NCI-H1417 (cell line): ENCODE measurements around the gene KLF13.
A peak's percentile ranks its signal among the peaks of the same experiment; 100 is the strongest.
"Not testable (repeated sequence)": the region's sequence is repeated elsewhere in the genome, so short reads cannot be mapped to it uniquely, and the experiment has no call there.

Source experiments
- DNase-seq, 3 experiments: peaks; one replicate each; lab custom pipeline; 2025; lab: John Stamatoyannopoulos, UW

The KLF13 gene

DNA sequence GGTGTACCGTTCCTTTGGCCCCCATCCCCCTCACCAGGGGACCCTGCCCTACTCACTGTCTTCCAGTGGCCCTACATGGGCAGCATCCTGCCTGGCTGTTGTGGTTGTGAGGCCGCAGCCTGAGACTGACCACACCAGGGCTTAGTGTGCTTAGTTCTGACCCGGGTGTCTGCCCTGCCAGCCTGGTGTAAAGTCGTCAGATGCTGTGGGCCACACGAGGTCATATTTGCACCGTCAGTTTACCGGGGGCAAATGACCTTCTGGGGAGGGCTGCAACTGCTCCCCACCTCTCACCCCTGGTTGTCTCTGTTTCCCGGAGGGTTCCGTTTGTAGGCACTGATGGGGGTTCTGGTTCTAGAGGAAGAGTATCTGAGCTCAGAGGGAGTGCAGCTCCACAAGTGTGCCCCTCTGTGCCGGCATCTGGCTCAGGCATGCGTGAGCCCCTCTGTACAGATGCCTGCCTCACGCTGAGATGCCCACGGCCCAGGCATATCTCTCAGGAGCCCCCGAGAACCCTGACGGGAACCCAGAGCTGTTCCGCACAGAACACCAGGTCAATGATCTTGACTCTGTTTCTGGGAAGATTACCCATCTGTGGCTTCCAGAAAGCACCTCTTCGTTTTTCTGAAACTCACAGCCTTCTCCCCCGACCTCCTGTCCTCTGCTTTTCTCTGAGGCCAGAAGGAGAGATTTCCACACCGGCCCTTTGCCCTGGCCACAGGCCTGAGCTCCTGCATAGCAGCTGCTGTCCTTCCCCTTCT, 19.2 kb downstream of the KLF13 start:
- DNase-seq = no peak

DNA sequence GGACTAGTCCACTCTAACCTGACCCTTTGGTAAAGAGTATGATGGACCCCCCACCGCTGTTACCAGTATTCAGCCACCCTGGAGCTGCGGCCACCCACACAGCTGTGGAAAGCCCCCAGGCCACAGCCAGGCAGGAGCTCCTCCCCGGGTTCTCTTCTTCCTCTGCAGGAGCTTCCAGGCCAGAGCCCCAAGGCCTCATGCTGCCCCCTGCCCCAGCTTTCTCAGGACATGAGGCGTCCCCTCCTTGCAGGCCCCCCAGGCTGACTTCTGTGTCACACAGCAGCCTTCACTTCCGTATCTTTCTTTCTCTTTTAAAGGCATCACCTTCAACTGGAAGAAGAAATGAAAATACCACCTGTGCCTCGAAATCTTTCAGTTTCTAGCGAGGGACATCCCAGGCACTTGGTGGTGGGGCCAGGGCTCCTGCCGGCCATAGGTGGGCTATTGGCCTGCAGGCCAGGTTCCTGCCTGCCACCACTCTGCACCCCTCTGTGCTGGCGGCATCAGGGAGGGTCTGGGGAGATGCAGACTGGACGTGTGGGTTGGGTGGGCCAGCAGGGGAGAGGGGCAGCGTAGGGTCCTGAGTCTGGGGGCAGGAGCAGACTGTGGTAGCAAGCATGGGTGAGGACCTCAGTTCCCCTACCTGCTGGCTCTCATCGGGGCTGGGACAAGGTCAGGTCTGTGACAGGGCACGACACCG, 19.9 kb downstream of the KLF13 start:
- no peak for DNase-seq

DNA sequence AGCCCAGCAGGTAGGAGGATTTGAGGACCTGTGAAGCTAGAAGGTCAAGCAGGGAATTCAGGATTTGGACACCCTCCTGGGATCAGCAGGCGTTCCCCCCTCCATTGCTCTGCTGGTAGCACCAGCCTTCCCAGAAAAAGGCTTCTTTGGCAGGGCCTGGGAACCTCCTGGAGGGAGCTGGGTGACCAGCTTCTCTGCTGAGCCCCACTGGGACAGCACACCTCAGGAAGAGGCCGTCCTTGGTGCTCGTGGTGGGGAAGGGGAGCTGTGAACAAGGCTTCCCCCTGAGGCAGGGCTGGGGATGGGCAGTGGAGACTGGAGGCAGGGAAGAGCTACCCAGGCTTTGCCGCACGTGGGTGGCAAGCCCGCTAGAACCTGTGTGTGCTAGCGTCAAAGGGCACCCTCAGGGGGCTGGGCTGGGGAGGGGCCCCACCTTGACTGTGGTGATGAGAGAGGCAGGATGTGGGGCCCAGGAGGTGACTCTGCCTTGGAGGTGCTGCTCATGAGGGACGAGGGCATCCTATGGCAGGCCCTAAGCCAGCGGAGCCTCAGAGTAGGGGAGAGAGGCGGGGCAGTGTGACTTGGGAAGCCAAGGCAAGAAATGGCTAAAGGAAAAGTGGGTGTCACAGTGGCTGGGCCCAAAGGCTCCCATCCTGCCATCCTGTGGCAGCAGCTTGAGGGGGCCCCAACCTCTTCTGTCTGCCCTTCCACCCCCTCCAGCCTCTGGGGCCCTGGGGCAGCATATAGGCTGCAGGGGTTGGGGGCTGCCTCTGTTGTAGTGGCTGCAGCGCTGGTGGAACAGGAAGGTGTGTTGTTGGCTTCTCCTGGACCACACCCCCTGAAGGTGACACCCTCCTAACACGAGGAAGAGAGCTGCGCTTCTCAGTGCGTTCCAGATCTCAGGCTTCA, 20.7 kb downstream of the KLF13 start:
- no peak for DNase-seq

DNA sequence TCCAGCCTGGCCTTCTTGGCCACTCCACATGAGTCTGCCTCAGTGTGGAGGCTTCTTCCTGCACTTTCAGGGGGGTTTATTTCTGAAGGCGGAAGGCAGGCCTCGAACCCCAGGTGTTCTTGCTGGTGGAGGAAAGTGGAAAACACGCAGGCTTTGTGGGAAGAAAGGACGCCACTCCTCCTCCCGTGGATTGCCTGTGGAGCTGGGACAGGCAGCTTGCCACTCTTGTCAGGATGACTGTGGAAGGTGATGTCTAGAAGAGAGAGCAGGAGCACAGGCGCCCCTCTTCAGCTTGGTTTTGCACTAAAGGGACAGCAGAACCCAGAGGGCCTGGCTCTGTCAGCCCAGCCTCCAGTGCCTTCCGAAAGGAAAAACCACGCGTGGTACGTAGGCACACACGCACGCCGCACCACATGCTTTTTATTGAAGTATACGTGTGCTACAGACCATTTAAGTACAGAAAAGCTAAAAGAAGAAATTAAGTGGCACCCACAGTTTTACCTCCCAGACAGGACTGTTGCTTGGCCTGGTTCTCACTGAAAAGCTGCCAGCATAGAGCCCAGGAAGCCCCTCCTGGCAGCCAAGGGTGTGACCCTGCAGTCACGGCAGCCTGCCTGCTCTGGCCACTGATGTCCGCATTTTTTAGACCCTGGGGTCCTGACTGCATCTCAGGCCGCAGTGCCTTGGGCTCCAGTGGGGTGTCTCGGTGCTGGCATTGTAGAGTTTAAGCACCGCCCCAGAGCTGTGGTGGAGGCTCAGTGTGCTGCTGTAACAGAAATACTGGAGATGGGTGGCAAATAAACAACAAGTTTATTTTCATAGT, 21.6 kb downstream of the KLF13 start:
- no peak for DNase-seq

DNA sequence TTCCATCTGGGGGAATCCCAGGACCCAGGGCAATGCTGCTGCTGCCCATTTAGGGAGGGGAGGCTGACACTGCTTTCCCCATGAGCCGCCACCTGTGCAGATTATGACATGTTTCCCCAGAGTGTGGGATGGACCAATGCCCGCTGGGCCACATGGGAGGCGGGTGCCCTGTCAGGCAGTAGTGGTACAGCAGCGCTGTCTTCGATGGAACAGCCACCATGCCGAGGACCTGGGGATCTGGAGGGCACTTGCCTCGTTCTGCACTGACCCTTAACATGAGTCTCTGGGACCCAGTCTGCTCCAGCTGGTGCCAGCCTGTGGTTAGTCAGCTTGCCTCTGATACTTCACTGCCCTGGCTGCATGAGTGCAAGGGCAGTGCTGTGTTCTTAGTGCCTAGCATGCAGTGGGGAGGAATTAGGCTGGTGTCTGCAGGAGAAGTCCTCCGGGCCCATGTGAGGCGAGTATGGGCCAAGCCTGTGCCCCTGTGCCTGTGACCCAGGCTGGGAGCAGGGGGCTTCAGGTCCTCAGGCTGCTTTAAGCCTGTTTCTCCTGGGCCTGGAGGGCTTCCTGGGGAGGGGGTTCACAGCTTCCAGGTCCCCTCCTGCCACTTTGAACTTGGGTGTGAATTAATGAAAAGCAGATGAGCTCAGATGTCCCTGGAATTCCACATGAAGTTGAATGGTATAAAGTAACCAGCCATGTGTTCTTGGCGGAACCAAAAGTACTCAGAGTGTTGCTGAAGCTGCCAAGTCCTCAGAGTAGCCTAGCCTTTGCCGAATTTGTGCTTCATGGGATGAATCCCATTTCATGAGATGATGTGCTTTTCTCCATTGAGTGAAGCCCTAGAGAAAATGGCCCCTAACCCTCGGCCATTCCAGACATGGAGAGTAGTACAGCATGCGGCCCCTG, 22.9 kb downstream of the KLF13 start:
- no peak for DNase-seq

DNA sequence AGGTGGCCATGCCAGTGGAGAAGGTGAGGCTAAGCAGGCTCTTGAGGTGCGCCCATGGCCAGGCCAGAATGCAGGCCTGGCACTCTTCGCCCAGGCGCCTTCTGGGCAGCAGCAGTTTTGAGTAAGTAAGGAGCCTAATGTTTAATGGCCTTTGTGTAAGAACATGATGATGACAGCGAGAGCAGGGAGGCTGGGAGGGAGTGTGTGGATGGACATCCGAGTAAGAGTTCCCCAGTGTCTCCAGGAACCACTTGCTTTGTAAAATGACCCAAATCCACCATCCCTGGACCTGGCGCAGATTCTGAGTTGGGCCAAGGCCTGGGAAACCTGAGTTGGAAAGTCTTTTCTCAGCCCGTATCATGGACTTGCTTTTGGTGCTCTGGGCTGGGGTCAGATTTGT, 24.1 kb downstream of the KLF13 start:
- no peak for DNase-seq

DNA sequence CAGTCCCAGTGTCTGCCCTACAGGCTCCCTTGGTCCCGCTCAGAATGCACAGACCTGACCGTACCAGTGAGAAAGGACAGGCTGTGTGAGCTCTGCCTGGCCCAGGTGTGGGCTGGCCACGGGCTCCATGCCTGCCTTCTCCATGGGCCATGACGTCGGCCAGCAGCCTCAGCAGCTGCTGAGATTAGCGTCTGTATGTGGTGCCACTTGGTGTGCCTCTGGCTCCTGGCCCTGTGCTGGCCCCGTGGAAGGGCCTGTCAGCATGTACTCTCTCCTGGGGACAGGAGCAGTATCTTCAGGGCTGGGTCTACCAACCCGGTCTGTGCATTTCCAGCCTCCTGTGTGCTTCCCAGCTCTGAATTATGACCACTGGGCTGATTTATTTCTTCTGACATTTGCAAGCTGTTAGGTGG, 25.7 kb downstream of the KLF13 start:
- DNase-seq = peak in 1 of 3 experiments; percentile 59

DNA sequence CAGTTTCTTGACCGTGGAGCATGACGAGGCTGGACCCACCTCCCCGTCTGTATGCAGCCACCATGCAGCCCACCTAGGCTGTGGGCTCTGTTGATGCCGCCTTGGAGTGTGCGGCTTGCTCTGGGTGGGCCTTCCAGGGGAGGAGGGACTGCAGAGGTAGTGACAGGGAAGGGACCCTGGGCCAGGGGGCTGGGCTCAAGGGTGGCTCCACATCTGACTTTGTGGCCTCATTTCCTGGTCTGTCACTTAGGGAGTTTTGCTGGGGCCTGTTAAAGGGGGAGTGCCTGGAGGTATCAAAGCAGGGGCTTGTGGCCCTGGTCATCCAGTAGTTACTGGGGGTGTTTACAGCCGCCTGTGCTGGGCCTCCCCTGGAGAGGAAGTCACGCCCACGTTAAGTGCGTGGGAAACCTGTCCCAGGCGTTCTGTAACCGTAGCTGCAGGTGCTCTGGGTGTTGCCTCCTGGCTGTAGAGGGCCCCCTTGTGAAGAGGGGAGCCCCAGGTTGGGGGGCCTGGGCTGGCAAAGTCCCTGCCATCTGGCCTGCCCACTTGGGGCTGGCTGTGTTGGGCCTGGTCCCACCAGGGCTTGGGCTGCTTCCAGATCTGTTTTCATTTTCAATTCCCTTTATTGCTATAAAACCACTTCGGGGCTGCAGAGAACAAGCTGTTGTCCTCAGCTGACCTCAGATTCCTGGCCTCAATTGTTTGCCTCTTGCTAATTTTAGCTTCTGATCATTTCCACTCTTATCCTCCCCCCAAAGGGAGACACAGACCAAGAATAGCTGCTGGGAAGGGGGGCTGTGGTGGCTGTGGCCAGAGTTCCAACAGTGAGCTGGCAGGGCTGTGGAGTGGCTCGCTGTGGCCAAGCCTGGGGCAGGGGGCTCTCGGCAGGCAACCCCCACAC, 26.5 kb downstream of the KLF13 start:
- peak; percentile 48 to 90 (median 78) for DNase-seq

DNA sequence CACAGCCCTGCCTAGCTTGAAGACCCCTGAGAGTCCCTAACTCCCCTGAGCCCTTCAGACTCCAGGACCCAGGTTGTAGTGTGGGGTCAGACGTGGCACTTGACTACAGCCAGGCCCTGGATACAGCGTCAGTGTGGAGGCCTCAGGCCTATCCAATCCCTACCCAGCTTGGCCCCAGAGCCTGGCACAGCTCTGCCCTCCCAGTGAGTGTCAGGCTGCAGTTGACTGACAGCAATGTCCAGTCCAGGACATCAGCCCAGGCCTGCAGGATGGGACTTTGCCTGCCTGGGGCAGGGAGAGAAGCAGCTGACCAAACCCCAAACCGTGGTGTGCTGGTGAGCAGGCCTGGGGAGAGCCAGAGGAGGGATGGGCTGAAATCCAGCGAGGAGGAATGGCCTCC, 27.3 kb downstream of the KLF13 start:
- peak in 2 of 3 experiments; percentile 42 to 63 for DNase-seq

DNA sequence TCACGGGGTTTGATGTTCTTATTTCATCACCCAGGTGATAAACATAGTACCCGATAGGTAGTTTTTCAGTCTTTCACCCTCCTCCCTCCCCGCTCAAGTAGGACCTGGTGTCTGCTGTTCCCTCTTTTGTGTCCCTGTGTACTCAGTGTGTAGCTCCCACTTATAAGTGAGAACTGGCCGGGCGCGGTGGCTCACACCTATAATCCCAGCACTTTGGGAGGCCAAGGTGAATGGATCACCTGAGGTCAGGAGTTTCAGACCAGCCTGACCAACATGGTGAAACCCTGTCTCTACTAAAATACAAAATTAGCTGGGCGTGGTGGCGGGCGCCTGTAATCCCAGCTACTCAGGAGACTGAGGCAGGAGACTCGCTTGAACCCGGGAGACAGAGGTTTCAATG, 29.5 kb downstream of the KLF13 start:
- DNase-seq = not testable (repeated sequence)

DNA sequence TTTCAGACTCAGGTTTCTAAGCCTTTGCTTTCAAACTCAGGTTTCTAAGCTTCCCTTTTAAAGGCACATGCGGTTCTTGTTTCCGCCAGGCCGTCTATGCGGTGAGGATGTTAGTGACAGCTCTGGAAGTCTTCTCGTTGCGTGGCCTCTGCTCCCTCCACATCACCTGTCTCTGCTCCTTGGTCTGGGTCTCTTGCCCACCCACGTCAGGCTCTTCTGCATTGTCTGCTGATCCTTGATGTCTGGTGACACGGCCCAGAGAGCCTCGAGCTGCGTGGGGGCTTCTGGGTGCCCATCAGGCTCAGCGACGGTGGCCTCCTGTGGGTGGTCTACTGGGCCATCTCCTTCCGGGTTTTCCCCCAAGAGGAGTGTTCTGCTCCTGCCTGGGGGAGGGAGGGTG, 30.5 kb downstream of the KLF13 start:
- no peak for DNase-seq

DNA sequence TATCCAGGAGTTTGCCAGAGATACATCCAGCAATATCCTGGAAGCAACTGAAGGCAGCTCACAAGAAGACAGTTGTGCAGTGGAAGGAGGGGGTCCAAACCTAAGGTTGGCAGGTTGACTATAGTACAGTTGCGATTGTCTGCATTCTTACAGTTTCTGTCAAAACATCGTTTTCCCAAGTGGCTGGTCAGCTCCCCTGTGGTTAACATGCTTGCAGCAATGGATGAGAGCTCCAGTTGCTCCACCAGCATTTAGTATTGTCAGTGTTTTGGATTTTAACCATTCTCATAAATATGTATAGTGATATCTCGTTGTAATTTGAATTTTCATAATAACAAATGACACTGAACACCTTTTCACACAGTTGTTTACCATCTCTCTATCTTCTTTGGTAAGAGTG, 31.5 kb downstream of the KLF13 start:
- DNase-seq = peak in 1 of 3 experiments; percentile 26

DNA sequence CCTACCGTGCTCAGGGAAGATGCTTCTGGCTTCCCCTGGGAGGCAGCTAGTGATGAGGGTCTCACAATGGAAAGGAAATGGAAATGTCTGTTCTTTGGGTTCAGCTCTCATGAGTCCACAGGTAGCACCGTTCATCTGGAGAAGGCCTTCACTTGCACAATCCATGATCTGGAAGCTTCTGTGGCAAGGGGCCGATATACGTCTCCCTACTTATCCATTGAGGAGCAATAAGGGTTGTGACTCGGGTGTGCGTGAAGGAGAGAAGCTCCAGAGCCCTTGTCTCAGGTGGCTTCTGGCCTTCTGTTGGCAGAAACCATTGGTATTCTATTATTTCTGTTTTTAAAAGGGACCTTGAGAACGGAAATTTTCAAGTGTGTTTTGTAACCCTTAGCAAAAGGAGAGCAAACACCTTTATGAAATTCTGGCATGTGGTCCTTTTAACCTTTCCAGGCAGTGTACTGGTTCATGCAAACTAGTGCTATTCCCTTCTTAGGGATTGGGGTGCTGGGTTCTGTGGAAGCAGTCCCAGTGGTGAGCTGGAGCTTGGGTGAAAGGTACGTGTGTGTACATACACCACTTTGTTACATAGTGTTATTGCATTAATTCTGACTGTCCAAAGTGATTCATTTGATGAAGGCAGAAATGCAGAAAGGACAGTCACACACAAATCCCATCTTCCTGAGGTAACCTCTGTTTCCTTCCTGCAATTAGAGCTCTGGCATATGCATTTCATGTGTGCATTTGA, 32.5 kb downstream of the KLF13 start:
- DNase-seq = no peak

DNA sequence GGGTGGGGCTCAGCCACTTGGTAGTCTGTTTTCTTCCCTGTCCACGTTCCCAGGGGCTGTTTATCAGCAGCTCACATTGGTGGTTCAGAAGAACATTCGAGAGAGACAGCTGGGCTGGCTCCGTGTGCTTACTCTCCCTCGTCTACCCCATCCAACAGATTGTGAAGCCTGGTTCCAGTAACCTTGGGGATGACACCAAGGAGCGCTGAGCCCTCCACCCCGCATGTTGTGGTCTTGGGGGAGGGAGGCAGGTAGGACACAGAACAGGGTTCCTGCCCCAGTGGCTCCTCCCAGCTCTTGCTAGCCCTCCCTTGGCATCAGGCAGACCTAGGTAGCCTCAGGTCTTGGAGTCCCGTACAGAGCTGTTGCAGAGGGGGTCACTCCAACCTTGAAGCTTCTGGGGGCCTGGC, 33.1 kb downstream of the KLF13 start:
- DNase-seq = peak in 1 of 3 experiments; percentile 38

DNA sequence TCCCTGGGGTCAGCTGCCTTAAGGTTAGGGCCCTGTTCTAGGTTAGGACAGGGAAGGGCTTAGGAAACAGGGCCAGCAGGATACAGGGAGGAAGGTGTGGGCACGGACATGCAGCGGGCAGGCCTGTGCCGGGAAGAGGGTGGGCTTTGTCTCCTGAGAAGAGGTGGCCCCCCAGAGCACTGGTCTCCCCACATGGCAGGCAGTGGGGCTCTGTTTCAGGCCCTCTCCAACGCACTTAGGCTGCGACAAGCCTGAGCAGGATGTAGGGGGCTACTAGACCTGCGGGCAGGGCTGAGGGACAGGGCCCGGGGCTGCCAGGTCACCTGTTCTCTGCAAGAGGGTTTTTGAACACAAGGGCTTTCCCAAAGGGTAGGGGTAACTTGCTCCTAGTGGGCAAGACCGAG, 33.5 kb downstream of the KLF13 start:
- DNase-seq = no peak

DNA sequence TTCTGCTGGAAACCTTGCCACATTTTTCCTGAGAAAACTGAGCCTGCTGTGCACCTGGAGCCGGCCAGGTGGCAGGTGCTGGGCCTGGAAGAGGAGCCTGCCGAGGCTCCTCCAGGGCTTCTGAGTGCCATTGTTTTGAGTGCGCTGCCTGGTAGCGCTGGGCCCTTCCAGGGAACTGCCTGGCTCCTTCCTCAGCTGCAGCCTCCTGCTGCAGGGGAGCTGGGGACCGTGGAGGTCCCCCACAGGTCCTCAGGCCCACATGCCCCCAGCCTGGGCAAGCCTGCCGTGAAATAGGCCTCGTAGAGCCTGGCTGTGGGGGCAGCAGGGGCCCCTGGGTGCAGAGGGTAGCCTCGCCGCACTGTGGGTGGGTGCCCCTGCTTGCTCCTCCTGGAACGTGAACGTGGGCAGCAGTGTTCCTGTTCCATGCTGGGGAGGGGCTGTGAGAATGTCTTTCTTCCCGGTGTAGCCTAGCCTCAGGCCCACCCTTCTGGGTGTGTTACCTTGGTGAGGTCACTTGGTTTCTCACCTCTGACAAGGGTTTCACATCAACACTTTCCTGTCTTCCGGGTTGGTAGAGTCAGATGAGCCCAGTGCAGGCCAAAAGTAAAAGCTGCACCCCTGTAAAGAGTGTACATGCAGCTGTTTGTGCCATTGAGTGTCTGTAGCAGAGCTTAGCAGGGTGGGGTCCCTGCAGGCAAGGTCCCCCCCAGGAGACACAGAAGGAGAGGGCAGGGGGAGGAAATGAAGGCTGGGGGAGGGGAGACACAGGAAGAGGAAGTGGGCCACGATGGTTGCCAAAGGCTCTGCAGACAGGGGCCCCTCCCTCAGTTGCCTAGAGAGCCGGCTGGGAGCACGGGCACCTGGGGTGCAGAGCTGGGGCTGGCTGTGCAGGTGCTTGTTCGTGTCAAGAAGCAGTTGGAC, 34.5 kb downstream of the KLF13 start:
- peak; percentile 79 to 92 (median 87) for DNase-seq

DNA sequence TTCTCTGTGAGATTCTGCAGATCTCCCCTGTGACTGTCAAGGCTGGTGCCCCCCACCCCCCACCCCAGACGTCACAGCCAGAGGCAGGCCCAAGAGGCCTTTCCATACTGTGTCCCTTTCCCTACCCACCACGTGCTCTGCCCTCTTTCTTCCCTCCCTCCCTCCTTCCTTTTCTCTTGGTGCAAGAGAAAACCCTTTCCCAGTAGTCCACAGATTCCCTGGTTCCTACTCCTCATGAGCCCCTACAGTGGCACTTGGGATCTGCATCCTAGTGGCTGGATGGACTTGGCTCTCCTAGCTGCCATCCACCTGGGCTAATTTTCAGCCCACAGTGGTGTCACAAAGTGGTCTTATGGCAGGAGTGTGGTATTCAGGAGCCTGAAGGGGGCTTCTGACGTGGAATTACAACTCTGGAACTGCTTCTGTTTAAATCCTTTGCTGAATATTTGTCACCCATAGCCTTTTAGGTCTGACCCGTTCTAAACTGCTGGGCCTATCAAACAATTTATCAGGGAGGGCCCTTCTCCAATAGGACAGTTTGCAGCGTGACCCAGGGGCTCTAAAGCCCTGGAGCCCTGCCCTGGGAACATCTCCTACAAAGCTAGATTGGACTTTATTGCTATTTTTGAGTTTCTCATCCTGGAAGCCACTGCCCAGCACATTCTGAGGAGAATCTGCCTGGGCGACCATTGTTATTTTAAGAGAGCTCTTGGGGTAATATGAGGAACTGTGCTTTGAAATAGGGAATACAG, 35.3 kb downstream of the KLF13 start:
- DNase-seq = peak in 1 of 3 experiments; percentile 32
